SK-N-SH treated with all-trans-retinoic acid at 6 μM for 48 hours (cell line): ENCODE results near the gene TOR1A.

ENCODE experiments used
- ARNTL ChIP-seq: fragments of 450-650 bp; formaldehyde crosslinking; IDR thresholded peaks from 2 replicates; pipeline ENCODE4 v1.5.0; 2020; ENCODE audit warnings: low read depth, mild to moderate bottlenecking, moderate library complexity, borderline replicate concordance
- CREB5 ChIP-seq: fragments of 250-450 bp; sonication (Bioruptor Pico); IDR thresholded peaks from 2 replicates; pipeline ENCODE4 v1.5.1; 2020; ENCODE audit warnings: low read depth, mild to moderate bottlenecking, moderate library complexity
- CSDC2 ChIP-seq: fragments of 250-450 bp; sonication (Bioruptor Pico); IDR thresholded peaks from 2 replicates; pipeline ENCODE4 v1.5.0; 2020; ENCODE audit warnings: mild to moderate bottlenecking, moderate library complexity
- ESRRG ChIP-seq: fragments of 250-450 bp; sonication (Bioruptor Pico); IDR thresholded peaks from 2 replicates; pipeline ENCODE4 v1.6.1; 2021; ENCODE audit warnings: mild to moderate bottlenecking
- GLIS3 ChIP-seq: fragments of 250-450 bp; sonication (Bioruptor Pico); IDR thresholded peaks from 2 replicates; pipeline ENCODE4 v1.5.0; 2020; ENCODE audit warnings: mild to moderate bottlenecking, moderate library complexity
- ISL1 ChIP-seq: fragments of 250-450 bp; sonication (Bioruptor Pico); IDR thresholded peaks from 2 replicates; pipeline ENCODE4 v2.1.2; 2022; ENCODE audit warnings: mild to moderate bottlenecking, moderate library complexity
- OSR1 ChIP-seq: fragments of 250-450 bp; sonication (Bioruptor Pico); IDR thresholded peaks from 2 replicates; pipeline ENCODE4 v1.8.0; 2022; ENCODE audit warnings: moderate library complexity, mild to moderate bottlenecking, inconsistent platforms
- POU6F1 ChIP-seq: fragments of 250-450 bp; sonication (Bioruptor Pico); IDR thresholded peaks from 2 replicates; pipeline ENCODE4 v1.8.0; 2021; ENCODE audit warnings: low read depth, mild to moderate bottlenecking, moderate library complexity, borderline replicate concordance
- RARB ChIP-seq: fragments of 250-450 bp; sonication (Bioruptor Pico); IDR thresholded peaks from 2 replicates; pipeline ENCODE4 v1.8.0; 2021; ENCODE audit warnings: mild to moderate bottlenecking, moderate library complexity
- ZC3H10 ChIP-seq: fragments of 250-450 bp; sonication (Bioruptor Pico); IDR thresholded peaks from 2 replicates; pipeline ENCODE4 v1.5.1; 2021; ENCODE audit warnings: mild to moderate bottlenecking, moderate library complexity
- ZFP3 ChIP-seq: fragments of 250-450 bp; sonication (Bioruptor Pico); IDR thresholded peaks from 2 replicates; pipeline ENCODE4 v1.5.0; 2020; ENCODE audit warnings: mild to moderate bottlenecking, moderate library complexity
- ZNF70 ChIP-seq: fragments of 450-650 bp; formaldehyde crosslinking; IDR thresholded peaks from 2 replicates; pipeline ENCODE4 v1.5.0; 2020; ENCODE audit warnings: mild to moderate bottlenecking, moderate library complexity

- TF ChIP-seq ARNTL, result no peak
- no peak for TF ChIP-seq GLIS3
- TF ChIP-seq ZC3H10, result no peak
- TF ChIP-seq POU6F1 (CRISPR knock-in tag), result no peak
- TF ChIP-seq RARB, result no peak
- no peak for TF ChIP-seq ESRRG (CRISPR knock-in tag)
- TF ChIP-seq CREB5 (CRISPR knock-in tag), result no peak
- no peak for TF ChIP-seq OSR1 (CRISPR knock-in tag)
- TF ChIP-seq ISL1 (CRISPR knock-in tag), result no peak
- TF ChIP-seq ZFP3, result no peak
- no peak for TF ChIP-seq ZNF70 (CRISPR knock-in tag)
- no peak for TF ChIP-seq CSDC2 (CRISPR knock-in tag)
These were observed 24.9 kb upstream of the TOR1A start for GRCh38 chr9:129848712-129849441.
